SK-N-SH (cell line): ENCODE data around the gene MEF2C. TPM values are rescaled to one million over a fixed set of nuclear protein-coding genes. Genes with fewer than 3 reads are reported as not detected.
A peak's percentile ranks its signal among the peaks of the same experiment; 100 is the strongest.

Source experiments
- CTCF ChIA-PET: fragments of 300-600, 350-600 bp; formaldehyde crosslinking; extraction: SDS; loops from one replicate; lab custom pipeline; 2021; lab: Yijun Ruan, JAX
- POLR2A ChIA-PET: fragments of 350-600 bp; sonication (Branson Sonifier 250); formaldehyde crosslinking; extraction: SDS; loops from one replicate; lab custom pipeline; 2020; ENCODE audit warnings: antibody characterized with exemption, inconsistent platforms; lab: Yijun Ruan, JAX
- DNase-seq: peaks from one replicate; pipeline ENCODE4 v3.0.0; 2012
- H2AFZ ChIP-seq: fragments of 200-600 bp; sonication (generic); 2 replicates; pipeline ENCODE4 v1.8.1; 2016; ENCODE audit warnings: antibody characterized with exemption, mild to moderate bottlenecking, low read depth
- H3F3A ChIP-seq: fragments of 200-600 bp; sonication (generic); replicated peaks from 2 replicates; pipeline ENCODE3; 2016; ENCODE audit warnings: antibody characterized with exemption, mild to moderate bottlenecking; ENCODE audit not compliant: insufficient read depth
- H3K27ac ChIP-seq, 2 experiments: fragments of 200-500 bp in 1 of 2; fragments of 200-600 bp in 1 of 2; sonication (Bioruptor generic) in 1 of 2; sonication (generic), shearing (Covaris generic) in 1 of 2; 2 replicates each; pipeline versions ENCODE4 v1.5.1 to v1.6.1; 2014 to 2016; ENCODE audit warnings: low read depth in 2 of 2, inconsistent platforms in 1 of 2, low read length in 1 of 2, mild to moderate bottlenecking in 1 of 2, mixed read lengths in 1 of 2
- H3K27me3 ChIP-seq: fragments of 200-600 bp; sonication (generic), shearing (Covaris generic); 2 replicates; pipeline ENCODE4 v1.6.1; 2016; ENCODE audit warnings: mixed run types; ENCODE audit not compliant: insufficient read depth
- H3K36me3 ChIP-seq, 2 experiments: fragments of 200-500 bp in 1 of 2; fragments of 200-600 bp in 1 of 2; sonication (Bioruptor generic) in 1 of 2; sonication (generic) in 1 of 2; replicated peaks in 1 of 2; 2 replicates each; pipeline versions ENCODE3 to v1.5.1; 2014 to 2016; ENCODE audit warnings: low read length in 1 of 2, mild to moderate bottlenecking in 1 of 2; ENCODE audit not compliant: insufficient read depth in 2 of 2, control insufficient read depth in 1 of 2
- H3K4me1 ChIP-seq, 2 experiments: fragments of 200-500 bp in 1 of 2; fragments of 200-600 bp in 1 of 2; sonication (Bioruptor generic) in 1 of 2; sonication (generic), shearing (Covaris generic) in 1 of 2; 2 replicates each; pipeline versions ENCODE4 v1.5.1 to v1.6.1; 2014 to 2016; ENCODE audit warnings: low read depth in 1 of 2, low read length in 1 of 2, mixed run types in 1 of 2; ENCODE audit not compliant: insufficient read depth in 2 of 2, control insufficient read depth in 1 of 2
- H3K4me2 ChIP-seq: fragments of 200-600 bp; sonication (generic), shearing (Covaris generic); 2 replicates; pipeline ENCODE4 v1.6.1; 2017; ENCODE audit warnings: mixed run types
- H3K4me3 ChIP-seq, 2 experiments: fragments of 200-500 bp in 1 of 2; fragments of 200-600 bp in 1 of 2; sonication (Bioruptor generic) in 1 of 2; sonication (generic), shearing (Covaris generic) in 1 of 2; 2 replicates each; pipeline versions ENCODE4 v1.5.1 to v1.8.1; 2014 to 2016; ENCODE audit warnings: low read depth in 2 of 2, inconsistent platforms in 1 of 2, low read length in 1 of 2, mild to moderate bottlenecking in 1 of 2, mixed read lengths in 1 of 2, moderate library complexity in 1 of 2
- H3K79me2 ChIP-seq: fragments of 200-600 bp; sonication (generic); 2 replicates; pipeline ENCODE4 v1.8.1; 2017; ENCODE audit warnings: mild to moderate bottlenecking; ENCODE audit not compliant: insufficient read depth
- H3K9ac ChIP-seq: fragments of 200-600 bp; sonication (generic); 2 replicates; pipeline ENCODE4 v1.6.1; 2017; ENCODE audit warnings: mixed run types
- H3K9me2 ChIP-seq: fragments of 200-600 bp; sonication (generic); 2 replicates; pipeline ENCODE4 v1.6.1; 2017; ENCODE audit warnings: mixed run types
- H3K9me3 ChIP-seq: fragments of 200-600 bp; sonication (generic); 2 replicates; pipeline ENCODE4 v1.6.1; 2017; ENCODE audit warnings: mixed run types, mild to moderate bottlenecking, moderate library complexity
- H4K20me1 ChIP-seq: fragments of 200-600 bp; sonication (generic); 2 replicates; pipeline ENCODE4 v1.6.1; 2017; ENCODE audit warnings: mild to moderate bottlenecking, mixed run types; ENCODE audit not compliant: insufficient read depth
- EP300 ChIP-seq, 2 experiments: IDR thresholded peaks; 2 replicates each; pipeline versions ENCODE4 v1.4.0 to v1.6.1; 2012; ENCODE audit warnings: borderline replicate concordance in 1 of 2, low read depth in 1 of 2, low read length in 1 of 2
- EZH2phosphoT487 ChIP-seq: fragments of 200-600 bp; sonication (generic); IDR thresholded peaks from 2 replicates; pipeline ENCODE4 v1.6.1; 2017; ENCODE audit warnings: low read depth, mixed run types, mild to moderate bottlenecking, antibody characterized with exemption, moderate library complexity, borderline replicate concordance
- GATA2 ChIP-seq: sonication (generic); formaldehyde crosslinking; IDR thresholded peaks from 2 replicates; pipeline ENCODE4 v1.5.0; 2020; ENCODE audit warnings: mild to moderate bottlenecking, missing genetic modification reagents
- NRF1 ChIP-seq: IDR thresholded peaks from 2 replicates; pipeline ENCODE4 v1.6.1; 2012; ENCODE audit warnings: low read depth, mild to moderate bottlenecking, low read length
- RXRA ChIP-seq: IDR thresholded peaks from 2 replicates; pipeline ENCODE4 v1.4.0; 2012; ENCODE audit warnings: low read depth, mild to moderate bottlenecking, borderline replicate concordance
- TCF12 ChIP-seq: IDR thresholded peaks from 2 replicates; pipeline ENCODE4 v1.4.0; 2012
- YY1 ChIP-seq: IDR thresholded peaks from 2 replicates; pipeline ENCODE4 v1.4.0; 2012; ENCODE audit warnings: low read depth, mild to moderate bottlenecking
- WGBS: methylation state at CpG from one replicate; pipeline ENCODE4 v1.1.6; 2017; ENCODE audit warnings: low lambda C conversion rate; 5-methylcytosine and 5-hydroxymethylcytosine counted together
- polyA plus RNA-seq, 3 experiments: library from polyadenylated mRNA; depleted of rRNA; stranded (reverse); fragments of >200 nt; gene quantifications; 2 replicates each; pipeline ENCODE4 v1.2.3, GENCODE V29; 2012
- TF ChIP-seq, protein P1 (sequence below): IDR thresholded peaks from 2 replicates; pipeline ENCODE4 v1.4.0; 2012; ENCODE audit warnings: low read depth, borderline replicate concordance
- TF ChIP-seq, protein P2 (sequence below): fragments of 150-350 bp; IDR thresholded peaks from 2 replicates; pipeline ENCODE4 v1.6.1; 2016; ENCODE audit warnings: mild to moderate bottlenecking, low read depth, low read length
- TF ChIP-seq, protein P3 (sequence below): IDR thresholded peaks from 2 replicates; pipeline ENCODE4 v1.4.0; 2012; ENCODE audit warnings: low read depth
- TF ChIP-seq, protein P4 (sequence below): IDR thresholded peaks from 2 replicates; pipeline ENCODE4; 2012

The MEF2C gene
- polyA plus RNA-seq, 1 of the 3 experiments (the other 2 are of a cell fraction), result 1.2 TPM

DNA sequence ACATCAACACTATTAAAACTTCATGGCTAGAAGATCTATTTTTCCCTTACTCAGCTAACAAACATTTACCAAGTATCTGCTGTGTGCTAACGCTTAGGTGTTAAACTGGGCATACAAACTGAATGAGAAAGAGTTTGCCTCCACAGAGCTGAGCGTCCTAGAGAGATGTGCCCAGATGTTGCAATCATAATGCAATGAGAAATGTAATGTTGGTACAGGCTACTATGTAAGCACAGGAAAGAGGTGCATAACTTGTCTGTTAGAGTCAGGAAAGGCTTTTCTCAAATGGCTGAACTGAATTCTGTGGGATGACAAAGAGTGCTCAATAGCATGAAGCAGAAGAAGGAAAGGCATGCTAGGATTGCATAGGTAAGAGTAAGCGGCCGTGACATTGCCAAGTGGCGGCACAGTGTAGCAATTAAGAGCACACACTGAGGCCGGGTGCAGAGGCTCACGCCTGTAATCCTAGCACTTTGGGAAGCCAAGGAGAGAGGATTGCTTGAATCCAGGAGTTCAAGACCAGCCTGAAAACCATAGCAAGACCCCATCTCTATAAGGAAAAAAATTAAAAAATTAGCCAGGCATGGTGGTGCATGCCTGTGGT is 137.8 kb downstream of the MEF2C start:
- no peaks in the 10 kb centered on the region for H3F3A ChIP-seq
- H3K79me2 ChIP-seq, result no peaks in the 10 kb centered on the region
- no peaks in the 10 kb centered on the region for H3K9me2 ChIP-seq
- no peak overlapping the region for H3K9ac ChIP-seq
- ChIA-PET POLR2A (no interaction called here), CTCF (no interaction called here)
- no peak for DNase-seq
- no peaks in the 10 kb centered on the region for H4K20me1 ChIP-seq
- H3K9me3 ChIP-seq, result no peaks in the 10 kb centered on the region
- no peak overlapping the region for H2AFZ ChIP-seq
- TF ChIP-seq, protein P1, sequence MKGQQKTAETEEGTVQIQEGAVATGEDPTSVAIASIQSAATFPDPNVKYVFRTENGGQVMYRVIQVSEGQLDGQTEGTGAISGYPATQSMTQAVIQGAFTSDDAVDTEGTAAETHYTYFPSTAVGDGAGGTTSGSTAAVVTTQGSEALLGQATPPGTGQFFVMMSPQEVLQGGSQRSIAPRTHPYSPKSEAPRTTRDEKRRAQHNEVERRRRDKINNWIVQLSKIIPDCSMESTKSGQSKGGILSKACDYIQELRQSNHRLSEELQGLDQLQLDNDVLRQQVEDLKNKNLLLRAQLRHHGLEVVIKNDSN, result no peak
- TF ChIP-seq EP300 (IDR thresholded peaks at IDR 0.05; ENCODE audit: borderline replicate concordance in 1 of 2, low read depth in 1 of 2, low read length in 1 of 2) (no peak), NRF1 (no peak), EZH2phosphoT487 (no peak), GATA2 (no peak)
- TF ChIP-seq, protein P2, sequence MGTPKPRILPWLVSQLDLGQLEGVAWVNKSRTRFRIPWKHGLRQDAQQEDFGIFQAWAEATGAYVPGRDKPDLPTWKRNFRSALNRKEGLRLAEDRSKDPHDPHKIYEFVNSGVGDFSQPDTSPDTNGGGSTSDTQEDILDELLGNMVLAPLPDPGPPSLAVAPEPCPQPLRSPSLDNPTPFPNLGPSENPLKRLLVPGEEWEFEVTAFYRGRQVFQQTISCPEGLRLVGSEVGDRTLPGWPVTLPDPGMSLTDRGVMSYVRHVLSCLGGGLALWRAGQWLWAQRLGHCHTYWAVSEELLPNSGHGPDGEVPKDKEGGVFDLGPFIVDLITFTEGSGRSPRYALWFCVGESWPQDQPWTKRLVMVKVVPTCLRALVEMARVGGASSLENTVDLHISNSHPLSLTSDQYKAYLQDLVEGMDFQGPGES, result no peak
- TF ChIP-seq, protein P3, sequence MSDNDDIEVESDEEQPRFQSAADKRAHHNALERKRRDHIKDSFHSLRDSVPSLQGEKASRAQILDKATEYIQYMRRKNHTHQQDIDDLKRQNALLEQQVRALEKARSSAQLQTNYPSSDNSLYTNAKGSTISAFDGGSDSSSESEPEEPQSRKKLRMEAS, result no peak
- TF ChIP-seq, protein P4, sequence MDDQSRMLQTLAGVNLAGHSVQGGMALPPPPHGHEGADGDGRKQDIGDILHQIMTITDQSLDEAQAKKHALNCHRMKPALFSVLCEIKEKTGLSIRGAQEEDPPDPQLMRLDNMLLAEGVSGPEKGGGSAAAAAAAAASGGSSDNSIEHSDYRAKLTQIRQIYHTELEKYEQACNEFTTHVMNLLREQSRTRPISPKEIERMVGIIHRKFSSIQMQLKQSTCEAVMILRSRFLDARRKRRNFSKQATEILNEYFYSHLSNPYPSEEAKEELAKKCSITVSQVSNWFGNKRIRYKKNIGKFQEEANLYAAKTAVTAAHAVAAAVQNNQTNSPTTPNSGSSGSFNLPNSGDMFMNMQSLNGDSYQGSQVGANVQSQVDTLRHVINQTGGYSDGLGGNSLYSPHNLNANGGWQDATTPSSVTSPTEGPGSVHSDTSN, result no peak
- no peaks in the 10 kb centered on the region for H3K27me3 ChIP-seq
- no peak overlapping the region for H3K4me2 ChIP-seq
- H3K27ac ChIP-seq, result no peak overlapping the region
- WGBS, result 91% methylated on average over 7 of the region's 7 CpGs
- H3K4me3 ChIP-seq, result no peak overlapping the region
- H3K4me1 ChIP-seq, result no peaks in the 10 kb centered on the region
- H3K36me3 ChIP-seq, result no peaks in the 10 kb centered on the region

DNA sequence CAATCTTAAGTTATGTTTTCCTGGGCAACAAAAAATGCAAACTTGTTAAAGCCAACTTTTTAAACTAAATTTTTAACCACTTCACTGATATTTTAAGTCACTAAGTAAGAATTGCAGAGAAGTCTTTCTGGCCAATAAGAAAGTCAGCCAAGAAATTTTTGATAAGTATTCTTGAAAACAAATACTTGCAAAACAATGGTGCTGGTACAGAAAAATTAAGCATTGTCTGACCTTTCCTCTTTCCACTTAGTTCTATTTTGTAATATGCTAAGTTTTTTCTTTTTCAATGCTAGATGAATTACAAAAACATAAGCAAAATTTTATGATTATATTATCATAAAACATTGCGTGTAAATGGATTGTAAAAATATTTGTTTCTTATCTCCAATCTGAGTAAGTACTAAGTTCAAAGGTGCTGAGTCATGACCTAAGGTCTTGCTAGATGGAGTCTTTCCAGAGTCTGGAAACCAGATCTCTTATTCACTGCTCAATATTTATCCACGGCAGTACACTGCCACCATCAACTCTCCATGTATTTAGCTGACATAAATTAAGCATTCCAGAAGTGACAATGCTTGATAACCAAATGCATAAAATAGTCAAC is 139.7 kb downstream of the MEF2C start:
- Histone ChIP-seq H3K9ac (no peak overlapping the region), H3F3A (no peaks in the 10 kb centered on the region), H2AFZ (no peak overlapping the region), H3K79me2 (no peaks in the 10 kb centered on the region), H3K36me3 (no peaks in the 10 kb centered on the region), H3K27ac (no peak overlapping the region), H3K9me2 (no peaks in the 10 kb centered on the region), H3K4me3 (no peak overlapping the region), H4K20me1 (no peaks in the 10 kb centered on the region), H3K4me2 (no peak overlapping the region), H3K27me3 (no peaks in the 10 kb centered on the region), H3K4me1 (no peaks in the 10 kb centered on the region), H3K9me3 (no peaks in the 10 kb centered on the region)
- ChIA-PET CTCF (no interaction called here), POLR2A (no interaction called here)
- TF ChIP-seq RXRA (0 out of 2 replicates have a peak, but pooled peaks have one; percentile 10), YY1 (no peak), TCF12 (peak; percentile 38)
- TF ChIP-seq, protein P4, result 0 out of 2 replicates have a peak, but pooled peaks have one; percentile 11
- 39% methylated on average over 2 of the region's 2 CpGs for WGBS
- DNase-seq, result no peak
